HG02623 (cell line): ENCODE results near the gene GPSM3.
"Not testable (repeated sequence)": the region's sequence is repeated elsewhere in the genome, so short reads cannot be mapped to it uniquely, and the experiment has no call there.

ENCODE experiments used
- ATAC-seq: cut with Tn5 transposase; IDR thresholded peaks from one replicate; pipeline ENCODE4 v1.9.1; 2021; ENCODE audit warnings: moderate library complexity; ENCODE audit not compliant: unreplicated experiment

Gene GPSM3

GRCh38 chr6:32203426-32204267, 11.2 kb upstream of the GPSM3 start:
- no peak for ATAC-seq

GRCh38 chr6:32202186-32202585, 9.7 kb upstream of the GPSM3 start:
- ATAC-seq, result no peak

- ATAC-seq, result no peak
Measured at GRCh38 chr6:32200711-32201475, 8.4 kb upstream of the GPSM3 start.

GRCh38 chr6:32198866-32199265, 6.4 kb upstream of the GPSM3 start:
- no peak for ATAC-seq

GRCh38 chr6:32198345-32198696, 5.9 kb upstream of the GPSM3 start:
- ATAC-seq, result no peak

GRCh38 chr6:32196682-32197616, 4.5 kb upstream of the GPSM3 start:
- ATAC-seq, result no peak

GRCh38 chr6:32195902-32196681, 3.6 kb upstream of the GPSM3 start:
- peak; percentile 75 for ATAC-seq

GRCh38 chr6:32195652-32195901, 3.1 kb upstream of the GPSM3 start:
- ATAC-seq, result peak; percentile 66

- no peak for ATAC-seq
Measured at GRCh38 chr6:32194825-32195651, 2.6 kb upstream of the GPSM3 start.

GRCh38 chr6:32194388-32194787, 1.9 kb upstream of the GPSM3 start:
- no peak for ATAC-seq

GRCh38 chr6:32193096-32193495, 653 bp upstream of the GPSM3 start:
- ATAC-seq, result not testable (repeated sequence)

GRCh38 chr6:32191696-32192607, 491 bp downstream of the GPSM3 start:
- ATAC-seq, result no peak

- ATAC-seq, result no peak
Measured at GRCh38 chr6:32190911-32191677, 1.3 kb downstream of the GPSM3 start.

- peak; percentile 60 for ATAC-seq
Measured at GRCh38 chr6:32190054-32190851, 2.2 kb downstream of the GPSM3 start, which contains the start of gene PBX2. TSS of gene PBX2 (minus strand) at chr6:32190202. CDS start at chr6:32189915, 287 bp downstream.

GRCh38 chr6:32189742-32190053, 2.7 kb downstream of the GPSM3 start:
- no peak for ATAC-seq

- ATAC-seq, result no peak
Measured at GRCh38 chr6:32189069-32189741, 3.2 kb downstream of the GPSM3 start.
